Mesothelial cell of epicardium (in vitro differentiated cells): Measurements from ENCODE around the gene MPP2. TPM values are rescaled to one million over a fixed set of nuclear protein-coding genes. Genes with fewer than 3 reads are reported as not detected.

Source experiments
- DNase-seq, 2 experiments: peaks; one replicate each; pipeline ENCODE4 v3.0.0; 2021; ENCODE audit warnings: low spot score in 2 of 2; ENCODE audit not compliant: unreplicated experiment in 2 of 2
- H3K27ac Mint-ChIP-seq: 2 replicates; pipeline ENCODE4 v1.8.0; 2021; ENCODE audit warnings: mixed read lengths
- H3K27me3 Mint-ChIP-seq: 2 replicates; pipeline ENCODE4 v1.8.0; 2021; ENCODE audit warnings: low read depth, mixed read lengths
- H3K36me3 Mint-ChIP-seq: 2 replicates; pipeline ENCODE4 v1.8.0; 2021; ENCODE audit warnings: mixed read lengths
- H3K4me1 Mint-ChIP-seq: 2 replicates; pipeline ENCODE4 v1.8.0; 2021; ENCODE audit warnings: mixed read lengths
- H3K4me3 Mint-ChIP-seq: 2 replicates; pipeline ENCODE4 v1.8.0; 2021; ENCODE audit warnings: mild to moderate bottlenecking, moderate library complexity, mixed read lengths
- H3K9me3 Mint-ChIP-seq: 2 replicates; pipeline ENCODE4 v1.8.0; 2021; ENCODE audit warnings: mixed read lengths
- CTCF ChIP-seq: fragments of 200-600 bp; sonication (generic); IDR thresholded peaks from one replicate; pipeline ENCODE4 v1.5.0; 2021; ENCODE audit warnings: antibody characterized with exemption; ENCODE audit not compliant: unreplicated experiment
- total RNA-seq: library from RNA; stranded (reverse); gene quantifications from 3 replicates; pipeline ENCODE4 v1.2.1, GENCODE V29; 2021

MPP2 gene
- total RNA-seq, 1 donor from 2014 or later, result 14.1 TPM

GRCh38 chr17:43917348-43918025 lies 10.2 kb upstream of the MPP2 start:
- peaks cover 55% of the 10 kb centered on the region for H3K27me3 Mint-ChIP-seq
- TF ChIP-seq CTCF, result no peak
- H3K4me1 Mint-ChIP-seq, result no peaks in the 10 kb centered on the region
- H3K27ac Mint-ChIP-seq, result no peak overlapping the region
- no peak overlapping the region for H3K4me3 Mint-ChIP-seq
- no peaks in the 10 kb centered on the region for H3K36me3 Mint-ChIP-seq
- H3K9me3 Mint-ChIP-seq, result no peaks in the 10 kb centered on the region
- DNase-seq, result no peak

GRCh38 chr17:43917016-43917347 lies 9.6 kb upstream of the MPP2 start:
- no peak for DNase-seq
- Mint-ChIP-seq H3K4me3 (no peak overlapping the region), H3K27me3 (peaks cover 54% of the 10 kb centered on the region), H3K36me3 (no peaks in the 10 kb centered on the region), H3K9me3 (no peaks in the 10 kb centered on the region), H3K27ac (no peak overlapping the region), H3K4me1 (no peaks in the 10 kb centered on the region)
- TF ChIP-seq CTCF, result no peak

- no peak for TF ChIP-seq CTCF
- Mint-ChIP-seq H3K27me3 (peaks cover 54% of the 10 kb centered on the region), H3K4me1 (no peaks in the 10 kb centered on the region), H3K4me3 (no peak overlapping the region), H3K27ac (no peak overlapping the region), H3K9me3 (no peaks in the 10 kb centered on the region), H3K36me3 (no peaks in the 10 kb centered on the region)
- no peak for DNase-seq
Measured at GRCh38 chr17:43916385-43916784, 9.0 kb upstream of the MPP2 start.

GRCh38 chr17:43915559-43915958 lies 8.2 kb upstream of the MPP2 start:
- no peaks in the 10 kb centered on the region for H3K36me3 Mint-ChIP-seq
- DNase-seq, result no peak
- H3K4me3 Mint-ChIP-seq, result no peak overlapping the region
- no peaks in the 10 kb centered on the region for H3K4me1 Mint-ChIP-seq
- H3K27ac Mint-ChIP-seq, result no peak overlapping the region
- H3K27me3 Mint-ChIP-seq, result peaks cover 51% of the 10 kb centered on the region
- no peaks in the 10 kb centered on the region for H3K9me3 Mint-ChIP-seq
- no peak for TF ChIP-seq CTCF

GRCh38 chr17:43914451-43914850 lies 7.1 kb upstream of the MPP2 start:
- H3K36me3 Mint-ChIP-seq, result no peaks in the 10 kb centered on the region
- H3K9me3 Mint-ChIP-seq, result no peaks in the 10 kb centered on the region
- H3K27ac Mint-ChIP-seq, result no peak overlapping the region
- H3K4me1 Mint-ChIP-seq, result no peaks in the 10 kb centered on the region
- TF ChIP-seq CTCF, result no peak
- no peak for DNase-seq
- H3K27me3 Mint-ChIP-seq, result peaks cover 53% of the 10 kb centered on the region
- H3K4me3 Mint-ChIP-seq, result no peak overlapping the region

- peaks cover 52% of the 10 kb centered on the region for H3K27me3 Mint-ChIP-seq
- H3K36me3 Mint-ChIP-seq, result no peaks in the 10 kb centered on the region
- H3K9me3 Mint-ChIP-seq, result no peaks in the 10 kb centered on the region
- TF ChIP-seq CTCF, result no peak
- DNase-seq, result no peak
- no peaks in the 10 kb centered on the region for H3K4me1 Mint-ChIP-seq
- no peak overlapping the region for H3K27ac Mint-ChIP-seq
- no peak overlapping the region for H3K4me3 Mint-ChIP-seq
Measured at GRCh38 chr17:43913584-43913983, 6.2 kb upstream of the MPP2 start.
